T-cell (primary cell): ENCODE results near the gene IFT27. TPM values are rescaled to one million over a fixed set of nuclear protein-coding genes. Genes with fewer than 3 reads are reported as not detected.

Experiments used
- ATAC-seq, 4 experiments: fragments of 200-7000 bp in 3 of 4; fragments of 150-1000 bp in 1 of 4; cut with Tn5 transposase; replicated peaks in 1 of 4; 1 replicate in 3 of 4; 2 replicates in 1 of 4; pipeline ENCODE4 v1.10.0; 2021; ENCODE audit warnings: moderate library complexity in 3 of 4, mild to moderate bottlenecking in 2 of 4, moderate number of reproducible peaks in 1 of 4
- CTCF ChIA-PET, 2 donors: fragments of 300-600 bp; sonication (Branson Sonifier 250); formaldehyde crosslinking; loops; one replicate each; lab custom pipeline; 2022; ENCODE audit warnings: antibody characterized with exemption in 2 of 2; lab: Charles Lee
- POLR2A ChIA-PET, 2 donors: fragments of 300-600 bp; sonication (Branson Sonifier 250); formaldehyde crosslinking; loops; one replicate each; lab custom pipeline; 2022; ENCODE audit warnings: antibody characterized with exemption in 2 of 2; lab: Charles Lee
- DNase-seq, 35 experiments: peaks; one replicate each; pipeline versions ENCODE4 v3.0.0 to v3.0.0-alpha.2; 2013 to 2023
- H3K27ac ChIP-seq: one replicate; pipeline ENCODE4 v1.5.1; 2013; ENCODE audit warnings: low read length
- H3K27me3 ChIP-seq, 2 experiments: replicated peaks in 1 of 2; 1 replicate in 1 of 2; 2 replicates in 1 of 2; pipeline versions ENCODE4 v1.6.1 to v1.7.0; 2013; ENCODE audit warnings: low read length in 1 of 2, mixed read lengths in 1 of 2; ENCODE audit not compliant: control insufficient read depth in 2 of 2, insufficient read depth in 2 of 2; ENCODE audit errors: extremely low read depth in 1 of 2
- H3K36me3 ChIP-seq, 2 donors: 1 replicate in 1 of 2; 2 replicates in 1 of 2; pipeline versions ENCODE4 v1.6.1 to v1.7.0; 2013; ENCODE audit warnings: low read length in 1 of 2; ENCODE audit not compliant: control insufficient read depth in 2 of 2, insufficient read depth in 1 of 2; ENCODE audit errors: extremely low read depth in 1 of 2
- H3K4me1 ChIP-seq, 2 experiments: 1 replicate in 1 of 2; 2 replicates in 1 of 2; pipeline versions ENCODE4 v1.6.1 to v1.7.0; 2013; ENCODE audit warnings: low read length in 2 of 2, mixed read lengths in 1 of 2; ENCODE audit not compliant: insufficient read depth in 2 of 2, control insufficient read depth in 1 of 2; ENCODE audit errors: extremely low read depth in 1 of 2
- H3K4me3 ChIP-seq, 2 donors: 1 replicate in 1 of 2; 2 replicates in 1 of 2; pipeline versions ENCODE4 v1.5.1 to v1.7.0; 2013; ENCODE audit warnings: mild to moderate bottlenecking in 2 of 2, low read length in 1 of 2, moderate library complexity in 1 of 2; ENCODE audit not compliant: control insufficient read depth in 1 of 2; ENCODE audit errors: extremely low read depth in 1 of 2
- H3K9me3 ChIP-seq: 2 replicates; pipeline ENCODE4 v1.7.0; 2013
- H3K27ac Mint-ChIP-seq, 2 donors: one replicate each; pipeline ENCODE4 v1.8.0; 2020 to 2021; ENCODE audit warnings: mild to moderate bottlenecking in 2 of 2, mixed read lengths in 2 of 2
- H3K27me3 Mint-ChIP-seq, 2 donors: one replicate each; pipeline ENCODE4 v1.8.0; 2021 to 2022; ENCODE audit warnings: mixed read lengths in 2 of 2
- H3K36me3 Mint-ChIP-seq: one replicate; pipeline ENCODE4 v1.8.0; 2021; ENCODE audit warnings: mixed read lengths
- H3K4me1 Mint-ChIP-seq, 3 donors: one replicate each; pipeline ENCODE4 v1.8.0; 2020 to 2022; ENCODE audit warnings: mixed read lengths in 3 of 3, mild to moderate bottlenecking in 1 of 3
- H3K4me3 Mint-ChIP-seq, 3 donors: one replicate each; pipeline ENCODE4 v1.8.0; 2020 to 2022; ENCODE audit warnings: mild to moderate bottlenecking in 3 of 3, mixed read lengths in 3 of 3, moderate library complexity in 3 of 3
- H3K9me3 Mint-ChIP-seq, 3 donors: one replicate each; pipeline ENCODE4 v1.8.0; 2020 to 2022; ENCODE audit warnings: mixed read lengths in 3 of 3
- WGBS: methylation state at CpG from one replicate; pipeline ENCODE4 v1.1.5; 2013; ENCODE audit warnings: missing lambda C conversion rate; ENCODE audit not compliant: insufficient coverage; 5-methylcytosine and 5-hydroxymethylcytosine counted together
- total RNA-seq, 35 experiments: library from RNA in 6 of 35; stranded (reverse) in 6 of 35; fragments of 120-200 nt in 1 of 35; gene quantifications; one replicate each; pipeline versions ENCODE4 v1.2.1 to v1.2.4 and lab custom pipeline; 2013 to 2026

IFT27 gene
- total RNA-seq, 5 donors from 2014 or later (not counting 1 experiment from before 2014, with no cell fraction given), result 19.1 to 34.5 (median 32.0) TPM

DNA sequence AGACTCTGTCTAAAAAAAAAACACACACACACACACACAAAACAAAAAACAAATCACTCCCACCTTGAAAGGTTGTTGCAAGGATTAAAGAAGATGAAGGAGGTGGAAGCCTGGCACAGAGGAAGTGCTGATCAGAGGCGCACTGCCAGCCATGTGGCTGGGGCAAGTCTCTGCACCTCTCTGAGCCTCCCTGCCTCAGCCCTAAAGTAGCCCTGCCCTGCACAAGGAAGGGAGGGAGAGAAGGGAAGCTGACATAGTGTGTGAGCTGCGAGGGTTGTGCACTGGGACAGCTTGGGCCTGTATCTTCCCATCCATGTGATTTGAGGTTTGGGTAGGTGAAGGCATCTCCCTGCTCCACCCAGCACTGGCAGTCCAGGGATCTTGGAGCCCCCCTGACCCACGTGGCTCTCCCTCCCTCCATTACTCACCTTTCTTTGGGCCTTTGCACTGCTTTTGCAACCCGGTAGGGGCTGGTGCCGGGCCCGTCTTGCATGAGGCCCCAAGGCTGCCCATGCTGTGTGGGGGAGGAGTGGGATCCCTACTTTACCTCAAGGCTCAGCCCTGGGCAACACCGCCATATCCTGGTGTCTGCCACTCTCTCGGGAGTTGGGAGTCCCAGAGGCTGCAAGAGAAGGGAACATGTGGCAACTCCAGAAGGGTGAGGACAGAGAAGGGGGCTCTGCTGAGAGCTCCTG is 30.5 kb downstream of the IFT27 start:
- Histone ChIP-seq H3K36me3 (no peaks in the 10 kb centered on the region), H3K27me3 (peaks cover 0 to 29% of the 10 kb centered on the region in 2 experiments), H3K27ac (no peak overlapping the region), H3K4me1 (no peaks in the 10 kb centered on the region), H3K9me3 (no peaks in the 10 kb centered on the region), H3K4me3 (no peak overlapping the region)
- no peak for ATAC-seq
- ChIA-PET CTCF (no interaction called here), POLR2A (no interaction called here)
- DNase-seq, result no peak
- no peak overlapping the region for H3K4me3 Mint-ChIP-seq
- H3K36me3 Mint-ChIP-seq, result no peaks in the 10 kb centered on the region
- H3K9me3 Mint-ChIP-seq, result no peaks in the 10 kb centered on the region
- peaks cover 4 to 24% of the 10 kb centered on the region in 2 donors for H3K27me3 Mint-ChIP-seq
- H3K4me1 Mint-ChIP-seq, result no peaks in the 10 kb centered on the region
- 47% methylated on average over 2 of the region's 8 CpGs for whole genome bisulfite sequencing
- H3K27ac Mint-ChIP-seq, result no peak overlapping the region

DNA sequence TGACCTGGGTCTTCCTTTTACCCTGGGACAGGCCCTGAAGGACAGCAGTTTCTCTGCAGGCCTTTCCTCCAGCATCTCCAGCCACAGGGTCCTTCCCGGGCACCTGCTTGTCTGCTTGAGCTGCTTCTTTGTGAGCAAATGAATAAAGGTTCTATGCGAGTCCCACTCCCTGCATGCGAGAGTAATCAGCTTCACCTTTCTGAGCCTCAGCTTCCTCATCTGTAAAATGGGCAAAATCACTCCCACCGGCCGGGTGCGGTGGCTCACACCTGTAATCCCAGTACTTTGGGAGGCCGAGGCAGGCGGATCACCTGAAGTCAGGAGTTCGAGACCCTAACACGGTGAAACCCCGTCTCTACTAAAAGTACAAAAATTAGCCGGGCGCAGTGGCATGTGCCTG is 31.1 kb downstream of the IFT27 start:
- H3K27ac ChIP-seq, result no peak overlapping the region
- DNase-seq (no peak), ATAC-seq (no peak)
- H3K27me3 Mint-ChIP-seq, result peaks cover 4 to 28% of the 10 kb centered on the region in 2 donors
- H3K9me3 ChIP-seq, result no peaks in the 10 kb centered on the region
- H3K27ac Mint-ChIP-seq, result no peak overlapping the region
- CTCF ChIA-PET, result no interaction called here
- H3K4me3 ChIP-seq, result no peak overlapping the region
- WGBS, result 92% methylated on average over 8 of the region's 13 CpGs
- POLR2A ChIA-PET, result no interaction called here
- peaks cover 0 to 29% of the 10 kb centered on the region in 2 experiments for H3K27me3 ChIP-seq
- no peak overlapping the region for H3K4me3 Mint-ChIP-seq
- no peaks in the 10 kb centered on the region for H3K4me1 Mint-ChIP-seq
- H3K36me3 ChIP-seq, result no peaks in the 10 kb centered on the region
- H3K4me1 ChIP-seq, result no peaks in the 10 kb centered on the region
- no peaks in the 10 kb centered on the region for H3K36me3 Mint-ChIP-seq
- no peaks in the 10 kb centered on the region for H3K9me3 Mint-ChIP-seq

DNA sequence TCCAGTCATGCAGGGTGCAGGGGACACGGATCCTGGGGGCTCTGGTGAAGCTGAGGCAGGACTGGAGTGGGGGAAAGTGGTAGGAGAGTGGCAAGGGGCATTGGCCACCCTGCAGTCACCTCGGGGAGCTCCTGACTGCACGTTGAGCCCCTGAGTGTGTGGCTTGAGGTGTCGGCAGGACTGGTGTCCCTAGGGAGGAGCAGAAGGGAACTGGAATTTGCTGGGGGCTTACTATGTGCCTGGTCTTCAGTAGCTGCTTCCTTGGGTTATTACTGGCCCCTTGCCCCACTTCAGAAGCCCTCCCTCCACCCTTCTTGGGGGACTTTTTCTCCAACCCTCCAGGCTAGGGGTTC is 31.5 kb downstream of the IFT27 start:
- POLR2A ChIA-PET, result no interaction called here
- no peaks in the 10 kb centered on the region for H3K4me1 ChIP-seq

DNA sequence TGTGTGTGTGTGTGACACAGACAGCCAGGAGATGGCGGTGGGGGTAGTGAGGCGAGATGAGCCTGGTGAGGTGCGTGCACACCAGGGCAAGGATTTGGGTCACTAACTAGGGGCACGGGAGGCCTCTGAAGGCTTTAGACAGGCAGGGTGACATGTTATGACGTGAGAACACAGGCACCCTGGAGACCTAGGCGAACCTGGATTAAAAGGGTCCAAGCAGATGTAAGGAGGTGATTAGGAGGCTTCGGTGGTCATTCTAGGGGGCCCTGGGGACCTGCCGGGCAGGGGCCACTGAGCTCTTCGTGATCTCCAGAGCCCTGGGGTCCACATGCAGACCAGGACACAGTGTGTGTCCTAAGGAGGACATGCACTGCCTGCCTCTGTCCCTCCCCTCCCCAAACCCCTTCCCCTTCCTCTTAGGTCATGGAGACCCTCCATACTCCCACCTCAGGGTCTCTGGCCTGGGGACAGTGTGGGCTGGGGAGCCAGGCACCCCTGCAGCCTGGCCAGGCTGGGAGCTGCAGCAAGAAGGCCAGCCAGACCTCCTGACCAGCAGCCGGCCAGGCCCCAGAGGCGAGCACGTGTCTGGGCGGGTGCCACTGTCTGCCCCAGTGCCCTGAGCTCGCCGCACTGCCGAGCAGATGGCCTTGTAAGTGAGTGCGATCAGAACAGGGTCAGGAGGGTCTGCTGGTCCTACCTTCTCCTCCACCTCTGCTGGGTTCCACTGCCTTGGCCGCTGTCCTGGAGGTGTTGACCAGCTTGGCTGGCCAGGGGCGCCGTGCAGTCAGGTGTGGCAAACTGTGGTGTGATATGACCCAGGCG is 32.1 kb downstream of the IFT27 start:
- no peaks in the 10 kb centered on the region for H3K4me1 Mint-ChIP-seq
- Histone ChIP-seq H3K27me3 (peaks cover 0 to 34% of the 10 kb centered on the region in 2 experiments), H3K27ac (no peak overlapping the region), H3K4me3 (no peak overlapping the region), H3K9me3 (no peaks in the 10 kb centered on the region), H3K36me3 (no peaks in the 10 kb centered on the region), H3K4me1 (no peaks in the 10 kb centered on the region)
- no peaks in the 10 kb centered on the region for H3K36me3 Mint-ChIP-seq
- POLR2A ChIA-PET, result interaction anchor here in 1 of 2 donors (0.6 kb wide), 1 partner anchor 9 kb away, joined by 3 read pairs; no protein-coding TSS in a partner anchor
- no peak for ATAC-seq
- no peaks in the 10 kb centered on the region for H3K9me3 Mint-ChIP-seq
- H3K4me3 Mint-ChIP-seq, result no peak overlapping the region
- H3K27ac Mint-ChIP-seq, result no peak overlapping the region
- no peak for DNase-seq
- WGBS, result 78% methylated on average over 19 of the region's 21 CpGs
- peaks cover 4 to 31% of the 10 kb centered on the region in 2 donors for H3K27me3 Mint-ChIP-seq
- CTCF ChIA-PET, result no interaction called here

More for the DNA sequence above, 31.5 kb downstream of the IFT27 start:
- Histone ChIP-seq H3K36me3 (no peaks in the 10 kb centered on the region), H3K27me3 (peaks cover 0 to 31% of the 10 kb centered on the region in 2 experiments), H3K4me3 (no peak overlapping the region), H3K27ac (no peak overlapping the region), H3K9me3 (no peaks in the 10 kb centered on the region)
- Mint-ChIP-seq H3K36me3 (no peaks in the 10 kb centered on the region), H3K27ac (no peak overlapping the region), H3K27me3 (peaks cover 4 to 28% of the 10 kb centered on the region in 2 donors), H3K9me3 (no peaks in the 10 kb centered on the region), H3K4me1 (no peaks in the 10 kb centered on the region), H3K4me3 (no peak overlapping the region)
- DNase-seq (no peak), ATAC-seq (no peak)
- 72% methylated on average over 4 of the region's 4 CpGs for WGBS
- CTCF ChIA-PET, result no interaction called here

DNA sequence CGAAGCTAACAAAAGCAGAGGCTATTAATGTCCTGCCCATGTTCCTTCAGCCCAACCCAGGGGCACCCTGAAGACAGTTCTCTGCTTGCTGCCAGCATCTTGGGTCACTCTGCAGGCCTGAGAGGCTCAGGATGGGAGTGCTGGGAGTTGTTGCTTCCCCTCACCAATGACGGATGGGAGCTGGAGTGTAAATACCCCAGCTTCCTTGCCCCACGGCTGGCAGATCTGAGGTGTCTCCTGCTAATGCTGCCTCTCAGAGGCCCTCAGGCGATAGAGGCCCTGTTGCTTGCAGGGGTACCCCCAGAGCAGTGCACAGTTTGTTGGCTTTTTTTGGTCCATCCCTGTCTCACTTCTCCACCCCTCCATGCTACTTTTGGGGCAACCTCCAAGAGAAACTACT is 32.9 kb downstream of the IFT27 start:
- POLR2A ChIA-PET, result interaction anchor here in 1 of 2 donors (0.6 kb wide), 1 partner anchor 9 kb away, joined by 3 read pairs; no protein-coding TSS in a partner anchor
- Histone ChIP-seq H3K36me3 (no peaks in the 10 kb centered on the region), H3K27me3 (peaks cover 0 to 38% of the 10 kb centered on the region in 2 experiments), H3K4me3 (no peak overlapping the region), H3K4me1 (no peaks in the 10 kb centered on the region), H3K27ac (no peak overlapping the region), H3K9me3 (no peaks in the 10 kb centered on the region)
- 81% methylated on average over 4 of the region's 4 CpGs for WGBS
- CTCF ChIA-PET, result no interaction called here
- ATAC-seq (no peak), DNase-seq (no peak)
- Mint-ChIP-seq H3K4me3 (no peak overlapping the region), H3K9me3 (no peaks in the 10 kb centered on the region), H3K4me1 (no peaks in the 10 kb centered on the region), H3K27ac (no peak overlapping the region), H3K27me3 (peaks cover 4 to 30% of the 10 kb centered on the region in 2 donors), H3K36me3 (no peaks in the 10 kb centered on the region)

DNA sequence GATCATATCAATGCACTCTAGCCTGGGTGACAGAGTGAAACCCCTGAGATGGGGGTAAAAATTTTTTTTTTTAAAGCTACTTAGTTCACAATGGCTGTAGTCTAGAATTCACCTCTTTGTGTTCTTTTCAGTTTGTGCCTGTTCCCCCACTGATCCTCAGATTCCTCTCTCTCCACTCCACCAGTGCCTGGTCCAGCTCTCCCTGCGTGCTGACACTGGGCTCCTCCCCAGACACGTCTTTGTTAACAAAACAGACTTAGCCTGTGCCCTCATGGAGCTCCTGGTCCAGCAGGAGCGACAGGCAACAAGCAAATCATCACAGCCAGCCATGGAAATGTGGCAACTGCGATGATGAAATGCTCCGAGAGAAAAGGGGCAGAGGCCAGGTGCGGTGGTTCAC is 34.0 kb downstream of the IFT27 start:
- DNase-seq (no peak), ATAC-seq (no peak)
- Mint-ChIP-seq H3K4me1 (no peaks in the 10 kb centered on the region), H3K36me3 (no peaks in the 10 kb centered on the region), H3K9me3 (no peaks in the 10 kb centered on the region), H3K4me3 (no peak overlapping the region), H3K27ac (no peak overlapping the region), H3K27me3 (peaks cover 9 to 32% of the 10 kb centered on the region in 2 donors)
- H3K4me1 ChIP-seq, result no peaks in the 10 kb centered on the region
- no peak overlapping the region for H3K4me3 ChIP-seq
- ChIA-PET CTCF (interaction anchor here in 1 of 2 donors (0.6 kb wide), 1 partner anchor 798 kb away, joined by 3 read pairs; no protein-coding TSS in a partner anchor), POLR2A (no interaction called here)
- peaks cover 0 to 45% of the 10 kb centered on the region in 2 experiments for H3K27me3 ChIP-seq
- no peaks in the 10 kb centered on the region for H3K9me3 ChIP-seq
- no peaks in the 10 kb centered on the region for H3K36me3 ChIP-seq
- 63% methylated on average over 6 of the region's 6 CpGs for whole genome bisulfite sequencing
- no peak overlapping the region for H3K27ac ChIP-seq
